Osteocyte (in vitro differentiated cells): Measurements from ENCODE around the gene PEX13. TPM values are rescaled to one million over a fixed set of nuclear protein-coding genes. Genes with fewer than 3 reads are reported as not detected.
A peak's percentile ranks its signal among the peaks of the same experiment; 100 is the strongest.

Experiments used
- DNase-seq: peaks from one replicate; pipeline ENCODE4 v3.0.0; 2021; ENCODE audit warnings: mixed read lengths; ENCODE audit not compliant: unreplicated experiment; ENCODE audit errors: extremely low spot score
- H3K27ac Mint-ChIP-seq: one replicate; pipeline ENCODE4 v1.8.0; 2021; ENCODE audit warnings: mild to moderate bottlenecking, mixed read lengths; ENCODE audit not compliant: unreplicated experiment
- H3K27me3 Mint-ChIP-seq: one replicate; pipeline ENCODE4 v1.8.0; 2021; ENCODE audit warnings: mixed read lengths; ENCODE audit not compliant: unreplicated experiment
- H3K36me3 Mint-ChIP-seq: one replicate; pipeline ENCODE4 v1.8.0; 2021; ENCODE audit warnings: mixed read lengths; ENCODE audit not compliant: unreplicated experiment
- H3K4me1 Mint-ChIP-seq: one replicate; pipeline ENCODE4 v1.8.0; 2021; ENCODE audit warnings: mixed read lengths; ENCODE audit not compliant: unreplicated experiment
- H3K4me3 Mint-ChIP-seq: one replicate; pipeline ENCODE4 v1.8.0; 2021; ENCODE audit warnings: mild to moderate bottlenecking, moderate library complexity, mixed read lengths; ENCODE audit not compliant: unreplicated experiment
- H3K9me3 Mint-ChIP-seq: one replicate; pipeline ENCODE4 v1.8.0; 2021; ENCODE audit warnings: mixed read lengths; ENCODE audit not compliant: unreplicated experiment
- total RNA-seq: library from RNA; stranded (reverse); gene quantifications from 2 replicates; pipeline ENCODE4 v1.2.1, GENCODE V29; 2021
- TF ChIP-seq, protein P1 (sequence below): fragments of 200-600 bp; sonication (generic); IDR thresholded peaks from 2 replicates; pipeline ENCODE4 v1.5.0; 2021; ENCODE audit warnings: antibody characterized with exemption, mild to moderate bottlenecking, moderate library complexity

The PEX13 gene
- total RNA-seq, 1 donor from 2014 or later: 20.3 TPM

DNA sequence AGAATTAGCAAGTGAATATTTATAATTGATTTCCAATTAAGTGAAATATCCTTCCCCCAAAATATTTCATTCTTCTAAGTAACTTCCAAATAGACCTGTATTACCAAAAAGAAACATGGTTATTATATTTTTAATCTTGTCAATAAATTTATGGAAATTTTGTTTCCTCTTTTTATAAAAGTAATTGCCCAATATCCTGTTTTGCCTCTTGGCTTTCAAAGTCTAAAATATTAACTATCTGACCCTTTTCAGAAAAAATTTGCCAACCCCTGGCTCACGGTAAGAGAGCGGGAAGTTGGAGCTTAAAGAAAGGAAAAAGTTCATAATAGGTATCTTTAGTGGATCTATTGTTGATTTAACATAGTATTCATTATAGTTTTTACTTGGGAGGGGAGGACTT is 27.7 kb downstream of the PEX13 start:
- Mint-ChIP-seq H3K4me1 (no peaks in the 10 kb centered on the region), H3K4me3 (no peak overlapping the region), H3K27ac (no peak overlapping the region), H3K27me3 (no peaks in the 10 kb centered on the region), H3K36me3 (peaks cover 17% of the 10 kb centered on the region), H3K9me3 (no peaks in the 10 kb centered on the region)
- TF ChIP-seq, protein P1, sequence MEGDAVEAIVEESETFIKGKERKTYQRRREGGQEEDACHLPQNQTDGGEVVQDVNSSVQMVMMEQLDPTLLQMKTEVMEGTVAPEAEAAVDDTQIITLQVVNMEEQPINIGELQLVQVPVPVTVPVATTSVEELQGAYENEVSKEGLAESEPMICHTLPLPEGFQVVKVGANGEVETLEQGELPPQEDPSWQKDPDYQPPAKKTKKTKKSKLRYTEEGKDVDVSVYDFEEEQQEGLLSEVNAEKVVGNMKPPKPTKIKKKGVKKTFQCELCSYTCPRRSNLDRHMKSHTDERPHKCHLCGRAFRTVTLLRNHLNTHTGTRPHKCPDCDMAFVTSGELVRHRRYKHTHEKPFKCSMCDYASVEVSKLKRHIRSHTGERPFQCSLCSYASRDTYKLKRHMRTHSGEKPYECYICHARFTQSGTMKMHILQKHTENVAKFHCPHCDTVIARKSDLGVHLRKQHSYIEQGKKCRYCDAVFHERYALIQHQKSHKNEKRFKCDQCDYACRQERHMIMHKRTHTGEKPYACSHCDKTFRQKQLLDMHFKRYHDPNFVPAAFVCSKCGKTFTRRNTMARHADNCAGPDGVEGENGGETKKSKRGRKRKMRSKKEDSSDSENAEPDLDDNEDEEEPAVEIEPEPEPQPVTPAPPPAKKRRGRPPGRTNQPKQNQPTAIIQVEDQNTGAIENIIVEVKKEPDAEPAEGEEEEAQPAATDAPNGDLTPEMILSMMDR: no peak
- no peak for DNase-seq

DNA sequence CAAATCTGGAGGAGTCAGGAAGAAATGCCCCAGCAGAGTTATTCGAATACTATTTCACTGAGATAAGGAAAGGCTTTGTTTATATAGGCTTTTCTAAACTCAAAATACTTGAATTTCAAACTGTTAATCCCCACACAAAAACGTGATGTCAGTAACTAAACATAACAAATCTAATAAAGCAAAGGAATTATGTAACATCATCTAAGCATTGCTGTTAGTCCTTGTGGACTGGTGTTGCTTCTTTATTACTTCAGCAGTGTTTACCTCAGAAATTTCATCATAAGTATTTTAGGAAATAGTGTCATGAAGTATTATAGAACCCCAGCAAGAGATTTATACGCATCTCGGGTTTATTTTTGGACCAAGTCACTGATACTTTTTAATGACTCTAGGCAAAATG is 28.5 kb downstream of the PEX13 start:
- H3K4me1 Mint-ChIP-seq: no peaks in the 10 kb centered on the region
- H3K9me3 Mint-ChIP-seq: no peaks in the 10 kb centered on the region
- H3K36me3 Mint-ChIP-seq: peaks cover 17% of the 10 kb centered on the region
- H3K4me3 Mint-ChIP-seq: no peak overlapping the region
- H3K27me3 Mint-ChIP-seq: no peaks in the 10 kb centered on the region
- TF ChIP-seq, protein P1: no peak
- no peak for DNase-seq
- H3K27ac Mint-ChIP-seq: no peak overlapping the region

DNA sequence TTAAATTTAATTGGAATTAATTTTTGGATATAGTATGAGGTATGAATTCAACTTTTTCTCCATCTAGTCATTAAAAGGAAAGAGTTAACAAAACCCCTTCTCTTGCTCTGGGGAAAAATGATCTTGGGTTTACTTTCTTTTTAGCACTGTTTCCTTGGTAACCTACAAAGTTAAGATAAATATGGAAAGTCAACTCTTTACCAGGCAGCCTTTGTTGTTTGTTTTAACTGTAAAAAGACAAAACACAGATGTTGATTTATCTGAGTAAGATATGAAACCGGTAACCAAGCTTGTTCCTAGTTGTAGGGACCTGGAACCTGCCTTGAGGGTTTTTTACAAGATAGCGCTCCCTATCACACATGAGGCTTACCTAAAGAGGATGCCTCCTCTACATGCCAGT is 38.0 kb downstream of the PEX13 start:
- no peak for DNase-seq
- Mint-ChIP-seq H3K27me3 (no peaks in the 10 kb centered on the region), H3K4me3 (no peak overlapping the region), H3K36me3 (peaks cover 15% of the 10 kb centered on the region), H3K27ac (peak overlapping the region; percentile 83), H3K4me1 (peaks cover 9% of the 10 kb centered on the region), H3K9me3 (no peaks in the 10 kb centered on the region)
- TF ChIP-seq, protein P1: no peak

GRCh38 chr2:61057562-61057961 is 40.0 kb downstream of the PEX13 start:
- no peak overlapping the region for H3K27ac Mint-ChIP-seq
- H3K9me3 Mint-ChIP-seq: no peaks in the 10 kb centered on the region

GRCh38 chr2:61059382-61059781 is 41.9 kb downstream of the PEX13 start:
- no peaks in the 10 kb centered on the region for H3K9me3 Mint-ChIP-seq
- peaks cover 13% of the 10 kb centered on the region for H3K36me3 Mint-ChIP-seq
- no peaks in the 10 kb centered on the region for H3K27me3 Mint-ChIP-seq
- peaks cover 9% of the 10 kb centered on the region for H3K4me1 Mint-ChIP-seq
- TF ChIP-seq, protein P1: no peak
- no peak for DNase-seq
- H3K4me3 Mint-ChIP-seq: no peak overlapping the region
- H3K27ac Mint-ChIP-seq: no peak overlapping the region

More at GRCh38 chr2:61057562-61057961, 40.0 kb downstream of the PEX13 start:
- H3K27me3 Mint-ChIP-seq: no peaks in the 10 kb centered on the region
- H3K4me1 Mint-ChIP-seq: peaks cover 9% of the 10 kb centered on the region
- TF ChIP-seq, protein P1: no peak
- H3K36me3 Mint-ChIP-seq: peaks cover 16% of the 10 kb centered on the region
- no peak for DNase-seq
- H3K4me3 Mint-ChIP-seq: no peak overlapping the region
